A673 (cell line): ENCODE measurements around the gene ATP8A2.

Source experiments
- EZH2 ChIP-seq: fragments of 200-600 bp; sonication (generic); IDR thresholded peaks from 2 replicates; pipeline ENCODE4 v1.6.1; 2017; ENCODE audit warnings: borderline replicate concordance, low read depth, mild to moderate bottlenecking, mixed read lengths, antibody characterized with exemption, low read length; ENCODE audit not compliant: poor library complexity, severe bottlenecking
- TF ChIP-seq, protein P1 (sequence below): fragments of 300-800, 200-600 bp; sonication (generic); conservative IDR thresholded peaks from 2 replicates; pipeline ENCODE4 v1.5.1; 2017; ENCODE audit warnings: low read depth, mild to moderate bottlenecking, antibody characterized with exemption, low read length, moderate library complexity, mixed read lengths

- TF ChIP-seq EZH2, result no peak
- TF ChIP-seq, protein P1, sequence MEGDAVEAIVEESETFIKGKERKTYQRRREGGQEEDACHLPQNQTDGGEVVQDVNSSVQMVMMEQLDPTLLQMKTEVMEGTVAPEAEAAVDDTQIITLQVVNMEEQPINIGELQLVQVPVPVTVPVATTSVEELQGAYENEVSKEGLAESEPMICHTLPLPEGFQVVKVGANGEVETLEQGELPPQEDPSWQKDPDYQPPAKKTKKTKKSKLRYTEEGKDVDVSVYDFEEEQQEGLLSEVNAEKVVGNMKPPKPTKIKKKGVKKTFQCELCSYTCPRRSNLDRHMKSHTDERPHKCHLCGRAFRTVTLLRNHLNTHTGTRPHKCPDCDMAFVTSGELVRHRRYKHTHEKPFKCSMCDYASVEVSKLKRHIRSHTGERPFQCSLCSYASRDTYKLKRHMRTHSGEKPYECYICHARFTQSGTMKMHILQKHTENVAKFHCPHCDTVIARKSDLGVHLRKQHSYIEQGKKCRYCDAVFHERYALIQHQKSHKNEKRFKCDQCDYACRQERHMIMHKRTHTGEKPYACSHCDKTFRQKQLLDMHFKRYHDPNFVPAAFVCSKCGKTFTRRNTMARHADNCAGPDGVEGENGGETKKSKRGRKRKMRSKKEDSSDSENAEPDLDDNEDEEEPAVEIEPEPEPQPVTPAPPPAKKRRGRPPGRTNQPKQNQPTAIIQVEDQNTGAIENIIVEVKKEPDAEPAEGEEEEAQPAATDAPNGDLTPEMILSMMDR, result no peak
Observed at GRCh38 chr13:25771641-25772478, 400.1 kb downstream of the ATP8A2 start.
